NOMO-1 (cell line): ENCODE measurements around the gene ADAT2.
"Not testable (repeated sequence)": the region's sequence is repeated elsewhere in the genome, so short reads cannot be mapped to it uniquely, and the experiment has no call there.

Experiments used
- DNase-seq, 2 experiments: peaks; one replicate each; lab custom pipeline; 2025; ENCODE audit not compliant: unreplicated experiment in 2 of 2; lab: John Stamatoyannopoulos, UW

Gene ADAT2

GRCh38 chr6:143450453-143451371, at the start of gene ADAT2, which contains the start of gene PEX3:
Gene ADAT2, minus strand, starts transcription at chr6:143450695. Its CDS starts 37 bp downstream, at chr6:143450658.
Gene PEX3, plus strand, starts transcription at chr6:143450805. Its CDS starts 238 bp downstream, at chr6:143451043.
- peak; percentile 93 to 94 for DNase-seq

GRCh38 chr6:143498428-143498827, 47.9 kb upstream of the ADAT2 start:
- no peak for DNase-seq

GRCh38 chr6:143496974-143497373, 46.5 kb upstream of the ADAT2 start:
- DNase-seq = no peak

- no peak for DNase-seq
These were observed 40.3 kb upstream of the ADAT2 start for GRCh38 chr6:143490775-143491174.

- no peak for DNase-seq
These were observed 39.7 kb upstream of the ADAT2 start for GRCh38 chr6:143490244-143490643.

- DNase-seq = no peak
These were observed 36.3 kb upstream of the ADAT2 start for GRCh38 chr6:143486752-143487151.

- no peak for DNase-seq
These were observed 35.5 kb upstream of the ADAT2 start for GRCh38 chr6:143485967-143486366.

GRCh38 chr6:143482593-143482992, 32.1 kb upstream of the ADAT2 start:
- DNase-seq = no peak

GRCh38 chr6:143478479-143479062, 28.1 kb upstream of the ADAT2 start:
- no peak for DNase-seq

- no peak for DNase-seq
These were observed 26.1 kb upstream of the ADAT2 start for GRCh38 chr6:143476545-143476944.

GRCh38 chr6:143471822-143472221, 21.3 kb upstream of the ADAT2 start:
- DNase-seq = no peak

- DNase-seq = not testable (repeated sequence)
These were observed 18.3 kb upstream of the ADAT2 start for GRCh38 chr6:143468823-143469222.

- DNase-seq = no peak
These were observed 17.5 kb upstream of the ADAT2 start for GRCh38 chr6:143468026-143468425.

GRCh38 chr6:143465546-143465945, 15.1 kb upstream of the ADAT2 start:
- no peak for DNase-seq

- no peak for DNase-seq
These were observed 7.3 kb upstream of the ADAT2 start for GRCh38 chr6:143457563-143458359.

- peak in 1 of 2 experiments; percentile 54 for DNase-seq
These were observed 1.0 kb upstream of the ADAT2 start for GRCh38 chr6:143451531-143451930.

GRCh38 chr6:143449714-143450452, 612 bp downstream of the ADAT2 start:
- peak in 1 of 2 experiments; percentile 26 for DNase-seq

- no peak for DNase-seq
These were observed 1.3 kb downstream of the ADAT2 start for GRCh38 chr6:143449082-143449713.

- DNase-seq = not testable (repeated sequence)
These were observed 2.6 kb downstream of the ADAT2 start for GRCh38 chr6:143447865-143448264.

GRCh38 chr6:143443096-143443495, 7.4 kb downstream of the ADAT2 start:
- no peak for DNase-seq
